ENCODE results near the gene MYOM3.

The MYOM3 gene

DNA sequence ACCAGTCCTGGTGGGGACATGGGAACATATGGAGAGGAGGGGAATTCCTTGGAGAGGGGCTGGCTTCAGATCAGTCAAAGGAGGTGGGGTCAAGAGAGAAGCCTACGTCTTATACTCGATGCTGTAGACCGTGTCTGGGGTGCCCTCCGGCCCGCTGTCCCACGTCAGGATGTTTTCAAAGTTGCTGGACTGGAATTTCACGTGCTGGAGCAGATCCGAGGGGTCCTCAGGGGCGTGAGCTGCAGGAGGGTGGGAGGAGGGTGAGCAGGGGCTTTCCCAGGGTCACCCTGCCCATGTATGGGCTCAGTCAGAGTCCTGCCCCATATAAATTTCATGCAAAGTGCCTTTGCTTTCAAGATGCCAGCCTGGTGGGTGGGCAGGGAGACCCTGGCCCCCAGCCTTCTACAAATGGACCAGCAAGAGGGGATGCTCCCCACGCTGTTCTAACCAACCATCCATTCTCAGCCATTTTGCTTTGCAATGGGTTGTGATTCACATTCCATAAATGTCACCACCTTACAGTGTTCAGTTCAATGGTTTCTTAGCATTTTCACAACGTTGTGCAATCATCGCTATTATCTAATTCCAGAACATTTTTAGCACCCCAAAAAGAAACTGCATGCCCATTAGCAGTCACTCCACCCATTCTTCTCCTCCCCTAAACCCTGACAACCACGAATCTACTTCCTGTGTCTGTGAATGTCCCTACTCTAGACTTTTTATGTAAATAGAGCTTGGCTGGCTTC, 26.7 kb upstream of the MYOM3 start:
- DNase-seq = no peak

DNA sequence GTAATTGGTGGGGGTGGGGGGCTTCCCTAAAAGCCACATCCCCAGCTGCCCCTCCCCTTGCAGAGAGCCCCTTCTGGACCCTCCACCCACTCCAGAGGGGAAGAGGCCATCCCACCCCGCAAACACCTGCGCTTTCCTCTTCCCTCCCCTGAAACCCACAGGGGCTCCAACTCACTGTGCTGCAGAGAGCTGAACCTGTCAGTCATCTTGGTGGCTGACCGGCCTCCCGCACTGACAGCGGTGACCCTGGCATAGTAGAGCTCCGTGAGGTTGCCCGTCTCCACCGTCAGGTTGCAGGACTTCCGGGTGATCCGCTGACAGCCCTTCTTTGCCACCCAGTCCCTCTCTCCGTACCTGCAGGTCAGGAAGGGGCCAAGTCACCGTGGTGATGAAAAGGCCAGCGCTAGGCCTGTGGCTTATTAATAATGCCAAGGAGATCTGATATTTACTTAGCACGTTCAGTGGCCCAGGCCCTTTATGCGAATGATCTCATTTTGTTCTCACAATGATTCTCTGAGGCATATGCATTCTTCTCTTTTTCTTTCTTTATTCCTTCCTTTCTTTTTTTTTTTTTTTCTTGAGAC, 25.1 kb upstream of the MYOM3 start:
- no peak for DNase-seq

DNA sequence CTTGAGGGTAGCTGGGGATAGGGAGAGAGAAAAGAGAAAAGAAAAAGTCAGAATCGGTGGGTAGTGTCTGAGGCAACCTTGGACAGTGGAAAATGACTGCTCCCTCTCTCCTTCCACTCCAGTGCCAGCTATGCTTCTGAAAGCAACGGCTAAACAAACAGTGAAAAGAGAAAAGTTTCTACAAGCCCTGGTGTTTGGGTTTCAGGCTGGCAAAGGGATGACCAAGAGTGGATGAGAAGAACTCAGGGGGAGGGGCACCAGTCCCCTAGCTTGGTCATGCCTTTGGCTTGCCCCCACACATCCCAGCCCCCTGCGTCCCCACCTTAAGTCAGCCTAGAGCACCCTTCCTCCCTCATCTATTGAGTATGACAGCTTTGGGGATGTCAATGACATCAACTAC, 22.4 kb upstream of the MYOM3 start:
- DNase-seq = no peak

DNA sequence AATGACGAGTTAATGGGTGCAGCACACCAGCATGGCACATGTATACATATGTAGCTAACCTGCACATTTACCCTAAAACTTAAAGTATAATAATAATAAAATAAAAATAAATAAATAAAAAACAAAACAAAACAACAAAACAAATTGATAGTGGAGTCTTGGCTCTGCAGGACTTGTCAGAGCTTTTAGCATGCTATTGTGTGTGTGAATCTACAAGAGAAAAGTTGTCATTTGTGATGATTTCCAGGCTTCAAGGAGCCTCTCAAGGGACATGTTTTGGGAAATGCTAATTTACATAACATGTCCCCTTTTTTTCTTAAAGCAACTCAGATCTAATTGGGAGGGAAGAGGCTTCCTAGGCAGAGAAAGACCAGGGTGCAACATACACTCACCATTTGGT, 21.9 kb upstream of the MYOM3 start:
- no peak for DNase-seq

DNA sequence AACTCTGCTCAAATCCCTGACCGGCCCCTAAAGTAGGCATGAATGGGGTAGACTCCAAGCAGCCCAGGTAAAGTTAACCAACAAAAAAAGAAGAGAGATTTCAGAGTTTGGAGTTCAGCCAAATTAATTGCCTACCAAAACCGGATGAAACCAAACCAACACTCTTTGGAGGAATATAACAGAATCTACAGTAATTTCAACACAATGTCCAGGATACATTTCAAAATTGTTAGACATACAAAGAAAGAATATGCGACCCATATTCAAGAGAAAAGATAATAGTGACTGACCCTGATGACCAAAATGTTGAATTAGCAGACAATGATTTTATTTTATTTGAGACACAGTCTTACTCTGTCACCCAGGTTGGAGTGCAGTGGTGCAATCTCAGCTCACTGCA, 18.4 kb upstream of the MYOM3 start:
- DNase-seq = no peak

DNA sequence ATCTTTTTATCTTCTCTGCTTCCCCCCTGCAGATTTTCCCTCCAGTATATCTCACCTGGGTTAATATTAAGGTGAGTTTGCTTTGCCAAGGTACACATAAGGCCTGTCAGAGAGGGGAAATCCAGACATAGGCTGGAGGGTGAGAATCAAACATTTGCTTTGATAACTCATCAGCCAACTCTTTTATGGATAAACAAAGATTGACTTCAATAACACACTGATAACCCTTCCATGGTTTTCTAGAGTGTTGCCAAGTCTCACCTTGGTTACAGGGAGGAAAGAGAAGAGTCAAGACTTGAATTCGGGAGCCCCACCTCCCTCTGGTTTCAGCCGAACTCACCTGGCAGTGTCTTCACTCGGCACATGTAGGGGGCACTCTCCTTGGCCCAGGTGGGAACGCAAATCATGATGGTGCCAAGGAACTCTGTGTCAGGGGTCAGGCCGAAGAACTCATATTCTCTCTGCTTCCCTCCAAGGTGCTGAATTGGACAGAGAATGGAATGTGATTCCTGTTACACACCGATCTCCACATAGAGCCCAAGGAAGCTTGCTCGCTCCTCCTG, 15.9 kb upstream of the MYOM3 start:
- no peak for DNase-seq

DNA sequence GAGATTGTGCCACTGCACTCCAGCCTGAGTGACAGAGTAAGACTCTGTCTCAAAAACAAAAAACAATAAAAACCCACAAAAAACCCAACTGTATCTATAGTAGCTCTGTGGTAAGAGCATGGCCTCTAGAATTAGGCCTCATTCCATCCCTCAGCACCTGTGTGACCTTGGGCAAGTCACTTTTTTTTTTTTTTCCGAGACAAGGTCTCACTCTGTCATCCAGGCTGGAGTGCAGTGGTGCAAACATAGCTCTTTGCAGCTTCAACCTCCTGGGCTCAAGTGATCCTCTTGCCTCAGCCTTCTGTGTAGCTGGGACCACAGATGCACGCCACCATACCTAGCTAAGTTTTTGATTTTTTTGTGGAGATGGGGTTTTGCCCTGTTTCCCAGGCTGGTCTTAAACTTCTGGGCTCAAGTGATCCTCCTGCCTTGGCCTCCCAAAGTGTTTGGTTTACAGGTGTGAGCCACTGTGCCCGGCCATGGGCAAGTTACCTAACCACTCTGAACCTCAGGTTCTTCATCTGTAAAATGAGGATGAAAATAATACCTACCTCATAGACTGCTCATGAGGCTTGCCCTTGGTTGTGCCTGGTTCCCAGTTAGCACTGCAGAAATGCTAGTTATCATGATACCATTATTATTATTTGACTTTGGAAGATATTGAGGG, 15.3 kb upstream of the MYOM3 start:
- DNase-seq = no peak

DNA sequence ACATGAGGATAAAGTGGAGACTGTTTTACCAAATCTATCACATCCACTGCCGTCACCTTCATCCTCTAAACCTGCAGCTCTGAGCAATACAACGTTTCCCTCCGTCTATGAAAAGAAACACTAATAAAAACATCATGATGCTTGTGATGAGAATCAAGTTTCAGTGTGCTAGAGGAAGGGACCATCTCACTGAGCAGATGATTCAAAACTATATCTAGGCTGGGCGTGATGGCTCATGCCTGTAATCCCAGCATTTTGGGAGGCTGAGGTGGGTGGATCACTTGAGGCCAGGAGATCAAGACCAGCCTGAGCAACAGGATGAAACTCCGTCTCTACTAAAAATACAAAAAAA, 14.7 kb upstream of the MYOM3 start:
- DNase-seq = no peak

DNA sequence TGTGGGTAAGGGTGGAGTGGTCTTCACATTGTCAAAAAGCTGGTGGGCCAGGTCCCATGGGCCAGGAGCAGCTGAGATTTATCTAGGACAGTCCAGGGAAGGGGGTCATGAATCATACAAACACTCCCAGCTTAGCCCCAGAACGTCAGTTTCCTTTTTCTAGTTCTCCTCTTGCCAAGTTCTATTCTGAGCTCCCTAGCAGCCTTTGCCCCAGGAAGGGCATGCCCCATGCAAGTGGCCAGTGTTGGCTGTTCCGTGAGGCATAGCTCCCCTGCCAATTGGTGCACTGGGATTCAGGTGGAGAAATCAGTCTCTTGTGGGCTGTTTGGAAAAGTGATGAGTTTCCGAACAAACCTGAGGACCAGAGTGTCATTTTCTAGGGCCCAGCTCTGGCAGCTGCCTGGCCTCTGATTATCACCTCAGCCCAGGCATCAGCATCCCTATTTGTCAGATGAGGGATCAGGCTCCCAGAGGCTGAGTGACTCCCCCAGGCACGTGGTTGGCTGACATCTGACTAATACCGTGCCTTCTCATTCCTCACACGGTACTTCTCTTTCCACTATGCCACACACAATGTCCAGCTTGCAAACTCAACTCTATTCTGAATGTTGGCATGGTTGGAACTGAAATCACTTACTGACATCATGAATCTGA, 14.2 kb upstream of the MYOM3 start:
- DNase-seq = no peak

DNA sequence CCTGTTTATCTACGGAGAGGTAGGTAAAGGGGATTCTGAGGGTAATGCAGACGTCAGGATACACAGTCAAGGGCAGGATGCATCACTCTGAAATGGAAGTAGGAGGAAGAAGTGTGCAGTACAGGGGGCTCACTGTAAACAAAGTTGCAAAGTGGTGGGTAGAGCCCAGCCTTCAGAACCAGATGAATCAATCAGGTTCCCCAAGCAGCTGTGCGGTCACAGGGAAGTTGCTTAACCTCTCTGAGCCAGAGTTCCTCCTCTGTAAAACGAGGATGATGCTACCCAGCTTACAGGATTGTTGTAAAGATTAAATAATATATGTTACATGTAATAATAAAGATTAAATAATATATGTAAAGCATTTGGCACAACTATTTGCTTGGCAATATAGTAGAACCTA, 13.5 kb upstream of the MYOM3 start:
- no peak for DNase-seq

DNA sequence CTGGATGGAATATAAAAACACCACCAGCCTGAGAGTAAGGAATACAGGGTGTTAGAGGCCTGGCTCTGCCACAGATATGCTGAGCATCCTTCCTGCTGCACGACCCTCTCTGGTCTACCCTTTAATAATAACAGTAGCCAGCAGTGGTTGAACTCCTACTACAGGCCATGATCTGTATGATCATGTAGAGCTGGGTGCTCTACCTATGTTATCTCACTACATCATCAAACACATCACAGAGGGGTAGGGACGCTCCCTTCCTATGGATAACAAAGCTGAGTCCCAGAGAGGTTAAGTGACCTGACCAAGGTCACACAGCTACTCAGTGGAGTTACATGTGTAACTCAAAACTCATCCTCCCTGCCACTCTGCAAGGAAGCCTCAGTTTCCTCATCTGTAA, 13.0 kb upstream of the MYOM3 start:
- no peak for DNase-seq

DNA sequence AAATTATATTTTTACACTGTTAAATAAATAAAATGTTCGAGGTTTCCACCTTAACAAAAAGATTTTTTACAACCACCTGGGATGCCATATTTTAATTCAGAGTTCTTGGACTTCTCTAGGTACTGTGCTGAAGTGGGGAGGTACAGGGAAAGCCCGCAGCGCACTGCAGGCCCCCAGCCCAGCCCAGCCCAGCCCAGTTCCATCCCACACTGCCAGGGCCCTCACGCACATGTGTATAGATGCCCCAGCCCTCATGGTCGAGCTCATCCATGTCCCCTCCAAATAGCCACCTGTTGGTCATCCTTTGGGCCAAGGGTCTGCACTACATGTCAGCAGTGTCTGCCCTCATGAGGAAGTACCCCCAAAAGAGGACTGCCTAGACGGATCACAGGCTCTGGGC, 11.7 kb upstream of the MYOM3 start:
- no peak for DNase-seq

DNA sequence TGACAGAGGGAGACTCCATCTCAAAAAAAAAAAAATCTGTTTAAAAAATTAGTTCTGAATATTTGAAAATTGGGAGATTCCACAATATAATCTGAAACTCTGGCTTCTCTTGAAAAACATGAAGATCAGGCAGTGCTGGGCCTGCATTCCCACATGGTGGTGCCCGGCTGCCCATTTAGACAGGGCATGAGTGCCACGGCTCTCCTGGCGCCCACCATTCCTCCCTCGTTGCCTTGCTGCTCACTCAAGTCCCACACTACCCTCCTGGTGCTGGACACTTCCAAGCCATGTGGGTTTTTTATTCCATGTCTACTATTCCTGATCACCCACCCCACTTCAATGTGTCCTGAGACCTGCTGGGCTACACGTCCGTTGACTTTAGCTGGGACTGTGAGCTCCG, 10.8 kb upstream of the MYOM3 start:
- no peak for DNase-seq

DNA sequence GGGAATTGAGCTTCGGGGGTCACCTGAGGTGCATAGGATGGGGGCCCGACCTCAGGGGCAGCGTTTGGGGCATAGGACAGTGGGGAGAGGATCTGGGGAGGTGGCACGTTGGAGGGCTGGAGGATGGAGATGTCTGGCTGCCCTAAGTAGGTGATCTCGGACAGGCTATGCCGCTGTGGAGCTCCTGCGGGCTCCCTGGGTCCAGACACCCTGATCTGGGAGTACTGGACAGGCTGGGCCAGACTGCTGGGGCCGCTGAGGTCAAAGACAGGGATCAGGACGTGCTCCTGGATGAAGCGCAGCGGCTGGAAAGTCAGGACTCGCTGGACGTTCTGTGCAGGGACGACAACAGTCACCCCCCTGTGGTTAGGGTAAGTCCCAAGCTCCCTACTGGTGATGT, 9.5 kb upstream of the MYOM3 start:
- DNase-seq = no peak

DNA sequence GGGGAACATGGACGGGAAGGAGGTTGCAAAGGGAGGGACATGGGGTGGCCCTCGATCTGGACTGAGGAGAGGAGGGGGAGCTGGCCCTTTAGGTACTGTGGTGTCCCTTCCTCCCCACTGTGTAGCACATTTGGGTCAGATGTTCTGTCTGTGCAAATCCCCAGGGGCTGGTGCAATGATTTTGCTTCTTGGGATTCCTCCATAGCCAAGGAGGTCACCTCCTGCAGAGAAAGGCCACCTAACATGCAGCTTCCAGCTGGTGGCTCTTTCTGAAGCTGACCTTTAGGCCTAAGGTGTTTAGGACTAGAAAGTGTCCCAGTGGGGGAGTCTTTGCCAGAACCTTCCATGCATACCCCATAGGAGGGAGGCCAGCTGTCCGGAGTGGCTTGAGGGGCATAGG, 9.0 kb upstream of the MYOM3 start:
- no peak for DNase-seq

DNA sequence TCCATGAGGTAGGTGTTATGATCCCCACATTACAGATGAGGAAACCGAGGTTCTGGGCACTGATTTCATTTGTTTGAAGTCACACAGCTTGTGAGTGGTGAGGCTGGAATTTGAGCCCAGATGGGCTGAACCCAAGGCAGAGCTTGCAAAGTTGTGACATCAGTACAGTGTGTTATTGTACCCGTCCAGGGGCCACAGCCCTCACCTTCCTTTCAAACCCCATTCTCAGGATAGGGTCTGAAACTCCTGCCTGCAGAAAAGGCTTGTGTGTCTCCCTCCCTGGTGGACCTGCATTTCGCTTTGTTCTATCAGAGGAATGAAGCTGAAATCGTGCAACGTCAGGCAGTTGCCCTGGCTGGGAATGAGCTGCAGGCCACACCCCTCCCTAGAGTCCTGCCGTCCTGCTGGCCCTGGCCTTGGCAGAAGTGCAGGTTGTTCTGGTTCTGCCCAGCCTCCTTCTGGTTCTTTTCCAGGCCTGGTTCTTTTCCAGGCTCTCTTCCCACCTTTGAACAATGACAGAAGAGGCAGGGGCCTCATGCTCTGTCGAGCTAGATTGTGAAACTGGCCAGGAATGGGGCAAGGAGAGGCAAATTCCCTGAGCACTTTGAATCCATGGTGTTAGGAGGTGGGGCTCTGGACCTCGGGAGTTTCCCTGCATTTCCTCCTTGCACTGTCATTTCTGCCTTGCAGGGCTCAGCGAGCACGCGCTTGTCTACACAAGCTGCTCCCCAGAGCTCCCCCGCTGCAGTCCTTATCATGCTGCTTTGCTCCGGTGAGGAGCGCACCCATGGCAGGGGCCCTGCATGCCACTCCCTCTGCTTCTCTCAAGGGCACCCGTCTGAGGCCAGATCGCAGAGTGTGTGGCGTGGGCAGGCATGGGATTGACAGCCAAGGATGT, 8.2 kb upstream of the MYOM3 start:
- DNase-seq = no peak

DNA sequence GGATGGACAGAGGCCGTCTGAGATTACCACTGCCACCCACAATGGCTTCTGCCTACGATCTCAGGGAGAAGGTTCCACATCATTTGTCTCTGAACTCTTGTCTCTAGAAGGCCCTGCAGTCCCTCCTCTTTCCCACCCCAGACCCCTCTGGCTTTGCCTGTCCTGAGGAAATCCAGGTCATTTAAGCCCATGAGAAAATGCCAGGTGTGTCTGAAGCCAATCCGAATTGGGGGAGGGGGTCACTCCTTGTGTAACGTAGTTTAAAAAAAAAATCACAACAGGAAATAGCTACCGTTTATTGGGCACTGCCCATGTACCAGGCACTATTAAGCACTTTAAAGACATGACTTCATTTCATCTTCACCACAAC, 7.5 kb upstream of the MYOM3 start:
- no peak for DNase-seq

DNA sequence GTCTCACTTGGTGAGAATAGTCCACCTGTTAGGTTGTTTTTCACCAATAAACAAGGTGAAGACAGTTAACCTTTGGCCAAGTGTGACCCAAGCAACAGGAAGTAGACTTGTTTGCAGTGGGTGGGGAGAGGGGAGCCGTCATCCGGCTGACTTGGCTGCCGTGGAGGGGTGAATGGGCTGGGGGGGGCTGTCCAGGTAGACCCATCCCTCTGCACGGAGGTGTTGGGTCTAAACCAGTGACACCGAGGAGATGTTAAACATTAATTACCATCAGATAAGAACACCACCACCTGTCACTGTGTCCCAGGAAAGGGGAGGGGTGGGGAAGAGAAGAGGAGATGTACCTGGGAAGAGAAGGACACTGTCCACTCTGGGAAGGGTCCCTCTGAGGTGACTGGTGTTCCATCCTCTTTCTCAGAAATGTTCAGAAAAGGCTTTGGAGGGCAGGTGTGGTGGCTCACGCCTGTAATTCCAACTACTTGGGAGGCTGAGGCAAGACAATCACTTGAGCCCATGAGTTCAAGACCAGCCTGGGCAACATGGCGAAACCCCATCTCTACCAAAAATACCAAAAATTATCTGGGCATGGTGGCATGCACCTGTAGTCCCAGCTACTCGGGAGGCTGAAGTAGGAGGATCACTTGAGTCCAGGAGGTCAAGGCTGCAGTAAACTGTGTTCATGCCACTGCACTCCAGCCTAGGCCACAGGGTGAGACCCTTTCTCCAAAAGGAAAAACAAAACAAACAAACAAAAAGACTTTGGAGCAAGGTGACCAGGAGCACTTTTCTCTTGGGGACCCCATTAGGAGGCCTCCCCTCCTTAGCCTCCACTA, 6.7 kb upstream of the MYOM3 start:
- DNase-seq = no peak

DNA sequence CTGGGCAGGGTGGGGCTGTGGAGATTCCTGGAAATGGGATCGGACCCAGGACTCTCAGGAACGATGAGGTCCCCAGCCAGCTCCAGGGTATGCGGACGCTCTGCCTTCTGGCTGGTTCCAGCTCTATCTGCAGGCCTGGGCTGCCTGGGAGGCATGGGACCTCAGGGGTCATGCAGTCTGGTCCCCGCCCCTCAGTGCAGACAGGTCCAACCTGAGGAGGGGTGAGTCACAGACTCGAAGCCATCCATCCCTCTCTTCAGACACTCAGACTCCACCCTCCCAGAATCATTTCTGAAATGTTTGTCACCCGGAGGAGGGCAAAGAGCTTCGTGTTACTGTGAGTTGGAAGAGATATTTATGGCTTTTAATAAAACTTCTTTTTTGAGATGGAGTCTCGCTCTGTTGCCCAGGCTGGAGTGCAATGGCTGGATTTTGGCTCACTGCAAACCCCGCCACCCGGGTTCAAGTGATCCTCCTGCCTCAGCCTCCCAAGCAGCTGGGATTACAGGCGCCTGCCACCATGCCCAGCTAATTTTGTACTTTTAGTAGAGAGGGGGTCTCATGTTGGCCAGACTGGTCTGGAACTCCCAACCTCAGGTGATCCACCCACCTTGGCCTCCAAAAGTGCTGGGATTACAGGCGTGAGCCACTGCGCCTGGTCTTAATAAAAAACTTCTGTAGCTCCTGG, 5.9 kb upstream of the MYOM3 start:
- no peak for DNase-seq

DNA sequence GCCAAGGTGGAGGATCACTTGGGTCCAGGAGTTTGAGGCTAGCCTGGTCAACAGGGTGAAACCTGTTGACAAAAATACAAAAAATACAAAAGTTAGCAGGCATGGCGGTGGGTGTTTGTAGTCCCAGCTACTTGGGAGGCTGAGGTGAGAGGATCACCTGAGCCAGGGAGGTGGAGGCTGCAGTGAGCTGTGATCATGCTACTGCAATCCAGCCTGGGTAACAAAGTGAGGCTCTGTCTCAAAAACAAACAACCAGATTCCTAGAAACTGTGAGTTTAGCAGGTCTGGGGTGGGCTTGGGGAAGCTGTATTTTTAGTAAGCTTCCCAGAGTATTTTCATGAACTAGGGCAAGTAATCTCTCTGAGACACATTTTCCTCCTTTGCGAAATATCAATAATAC, 5.2 kb upstream of the MYOM3 start:
- DNase-seq = no peak

DNA sequence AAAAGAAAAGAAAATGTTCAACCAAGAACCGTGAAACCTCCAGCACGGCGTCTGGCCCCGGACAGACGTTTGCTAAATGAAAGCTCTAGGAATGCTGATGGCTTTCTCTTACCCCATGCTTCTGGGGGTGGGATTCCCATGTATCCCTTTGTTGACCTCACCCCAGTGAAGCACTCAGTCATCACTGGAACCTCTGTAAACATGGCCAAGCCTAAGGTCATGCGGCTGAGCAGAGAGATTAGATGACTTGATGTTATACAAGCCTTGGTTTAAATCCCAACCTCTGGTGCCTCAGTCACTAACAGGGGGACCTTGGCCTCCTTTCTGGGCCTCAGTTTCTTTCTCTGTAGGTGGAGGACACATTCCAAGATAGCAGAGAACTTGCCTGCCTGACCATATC, 2.8 kb upstream of the MYOM3 start:
- DNase-seq = no peak
